GM20000 (cell line): ENCODE data around the gene JAKMIP2.
"Not testable (repeated sequence)": the region's sequence is repeated elsewhere in the genome, so short reads cannot be mapped to it uniquely, and the experiment has no call there.

Experiments
- DNase-seq: peaks from one replicate; pipeline ENCODE4 v3.0.0; 2012; ENCODE audit warnings: low spot score
- TF ChIP-seq, protein P1 (sequence below): IDR thresholded peaks from 2 replicates; pipeline ENCODE4 v1.5.1; 2012; ENCODE audit warnings: mild to moderate bottlenecking, control low read depth; ENCODE audit errors: extremely low read depth, missing control alignments

JAKMIP2 gene

DNA sequence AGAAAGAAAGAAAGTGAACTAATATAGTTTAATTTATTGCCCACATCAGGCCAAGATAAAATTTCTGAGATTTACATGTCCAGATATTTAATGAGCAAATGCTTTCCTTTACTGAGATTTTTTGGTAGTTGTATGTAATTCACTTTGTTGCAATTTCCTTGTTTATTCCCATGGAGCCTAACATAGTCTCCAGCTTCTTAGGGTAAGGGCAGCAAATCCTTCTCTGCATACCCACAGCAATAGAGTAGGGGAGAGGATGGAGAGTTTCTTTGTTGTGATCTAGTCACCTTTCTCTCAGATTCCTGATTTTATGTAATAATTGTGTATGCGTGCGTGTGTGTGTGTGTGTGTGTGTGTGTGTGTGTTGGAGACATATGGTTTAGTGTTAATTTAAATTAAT lies 221.1 kb downstream of the JAKMIP2 start:
- no peak for DNase-seq
- TF ChIP-seq, protein P1, sequence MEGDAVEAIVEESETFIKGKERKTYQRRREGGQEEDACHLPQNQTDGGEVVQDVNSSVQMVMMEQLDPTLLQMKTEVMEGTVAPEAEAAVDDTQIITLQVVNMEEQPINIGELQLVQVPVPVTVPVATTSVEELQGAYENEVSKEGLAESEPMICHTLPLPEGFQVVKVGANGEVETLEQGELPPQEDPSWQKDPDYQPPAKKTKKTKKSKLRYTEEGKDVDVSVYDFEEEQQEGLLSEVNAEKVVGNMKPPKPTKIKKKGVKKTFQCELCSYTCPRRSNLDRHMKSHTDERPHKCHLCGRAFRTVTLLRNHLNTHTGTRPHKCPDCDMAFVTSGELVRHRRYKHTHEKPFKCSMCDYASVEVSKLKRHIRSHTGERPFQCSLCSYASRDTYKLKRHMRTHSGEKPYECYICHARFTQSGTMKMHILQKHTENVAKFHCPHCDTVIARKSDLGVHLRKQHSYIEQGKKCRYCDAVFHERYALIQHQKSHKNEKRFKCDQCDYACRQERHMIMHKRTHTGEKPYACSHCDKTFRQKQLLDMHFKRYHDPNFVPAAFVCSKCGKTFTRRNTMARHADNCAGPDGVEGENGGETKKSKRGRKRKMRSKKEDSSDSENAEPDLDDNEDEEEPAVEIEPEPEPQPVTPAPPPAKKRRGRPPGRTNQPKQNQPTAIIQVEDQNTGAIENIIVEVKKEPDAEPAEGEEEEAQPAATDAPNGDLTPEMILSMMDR, result no peak

DNA sequence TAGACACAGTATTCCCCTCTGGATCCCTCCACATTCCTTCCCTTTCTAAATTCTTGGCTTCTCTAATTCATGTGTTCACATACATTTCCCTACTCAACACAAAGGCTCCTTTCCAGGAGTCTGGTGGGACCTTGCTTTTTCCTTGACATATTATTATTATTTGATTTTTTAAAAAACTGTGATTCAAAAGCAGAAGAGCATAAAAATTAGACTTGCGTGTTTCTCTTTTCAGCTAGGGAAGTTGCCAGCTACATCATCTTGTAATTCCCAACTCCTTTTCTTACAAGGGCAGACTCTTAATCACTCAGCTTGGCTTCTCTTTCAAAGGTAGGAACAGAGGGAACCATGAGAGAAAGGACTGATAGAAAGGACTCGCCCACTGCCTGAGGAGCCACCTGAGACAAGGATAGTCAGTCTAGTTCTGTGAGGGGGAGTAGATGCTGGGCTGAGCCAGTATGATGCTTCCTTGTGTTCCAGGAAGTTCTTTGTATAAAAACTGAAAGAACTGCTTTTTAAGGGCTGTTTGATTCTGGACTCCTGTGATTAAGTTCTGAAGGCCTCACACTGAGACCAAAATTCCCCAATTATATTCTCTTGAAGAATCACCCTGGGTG lies 221.7 kb downstream of the JAKMIP2 start:
- TF ChIP-seq, protein P1, result no peak
- no peak for DNase-seq

DNA sequence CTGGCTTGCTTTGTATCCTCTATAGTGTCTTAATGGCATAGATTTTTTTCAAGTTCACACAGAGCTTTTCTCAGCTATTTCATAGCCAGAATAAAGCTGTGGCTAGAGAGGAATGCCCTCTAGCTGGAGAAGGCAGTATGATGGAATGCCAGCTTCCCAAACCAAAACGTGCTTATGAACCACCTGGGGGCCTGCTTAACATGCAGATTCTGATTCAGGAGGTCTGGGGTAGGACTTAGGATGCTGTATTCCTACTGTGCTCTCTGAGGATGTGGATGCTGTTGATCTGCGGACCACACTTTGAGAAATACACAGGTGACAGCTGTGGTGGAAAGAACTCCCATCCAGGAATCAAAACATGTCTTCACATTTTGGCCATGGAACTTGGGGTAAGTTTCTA lies 222.8 kb downstream of the JAKMIP2 start:
- TF ChIP-seq, protein P1, result no peak
- DNase-seq, result no peak

DNA sequence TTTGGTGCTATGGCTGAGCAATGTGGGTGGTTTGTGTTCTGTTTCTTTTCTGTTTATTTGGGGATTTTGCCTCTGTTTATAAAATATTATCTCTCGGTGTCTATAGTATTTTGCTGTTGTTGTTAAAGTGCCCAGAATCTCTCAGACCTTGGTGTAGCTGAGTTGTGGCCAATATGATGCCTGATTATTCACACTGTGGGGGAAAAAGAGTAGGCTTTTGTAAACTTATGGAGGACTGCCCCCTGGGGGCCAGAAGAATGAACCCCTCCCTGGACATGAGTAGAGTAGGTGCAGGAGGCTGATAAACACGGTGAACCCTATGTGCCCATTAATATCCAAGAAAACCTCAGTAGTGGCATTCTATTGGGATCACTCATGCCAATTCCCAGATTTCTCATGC lies 223.7 kb downstream of the JAKMIP2 start:
- peak; percentile 9 for DNase-seq
- TF ChIP-seq, protein P1, result no peak

DNA sequence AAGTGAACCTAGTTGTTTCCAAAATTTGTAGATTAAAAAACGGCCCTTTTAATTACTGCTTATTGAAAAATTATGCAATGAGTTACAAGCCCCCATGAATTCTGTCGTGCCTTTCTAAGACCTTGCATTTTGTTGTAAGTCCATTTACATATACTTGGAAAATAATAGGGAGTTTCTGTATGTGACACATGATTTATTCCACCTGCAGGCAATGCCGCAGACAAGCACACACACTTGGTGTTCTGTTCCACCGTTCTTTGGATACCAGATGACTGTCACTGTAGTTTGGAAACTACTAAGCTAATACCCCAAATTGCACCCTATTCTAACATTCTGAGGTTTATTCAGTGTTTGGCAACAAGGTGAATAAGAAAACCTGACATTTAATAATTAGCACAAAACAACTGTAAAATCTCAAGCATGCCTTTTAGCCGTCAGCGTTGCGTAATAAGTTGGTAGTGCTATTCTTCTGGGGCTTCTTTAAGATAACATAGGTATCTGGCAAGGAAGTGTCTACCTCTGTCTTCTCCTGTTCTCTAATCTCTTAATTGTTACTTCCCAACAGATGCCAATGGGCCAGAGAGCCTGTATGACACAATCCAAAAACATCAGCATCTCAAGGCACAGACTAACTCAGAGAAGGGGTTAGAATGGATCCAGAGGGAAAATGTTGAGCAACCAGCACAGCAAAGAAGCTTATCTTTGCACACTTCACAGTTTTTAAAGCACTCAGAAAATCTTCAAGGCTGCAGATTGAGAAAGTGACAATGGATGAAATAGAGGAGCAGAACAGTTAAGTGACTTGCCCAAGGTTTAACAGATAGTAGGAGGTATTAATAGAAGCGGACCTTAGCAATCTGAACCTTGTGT lies 224.4 kb downstream of the JAKMIP2 start:
- no peak for DNase-seq
- TF ChIP-seq, protein P1, result no peak

DNA sequence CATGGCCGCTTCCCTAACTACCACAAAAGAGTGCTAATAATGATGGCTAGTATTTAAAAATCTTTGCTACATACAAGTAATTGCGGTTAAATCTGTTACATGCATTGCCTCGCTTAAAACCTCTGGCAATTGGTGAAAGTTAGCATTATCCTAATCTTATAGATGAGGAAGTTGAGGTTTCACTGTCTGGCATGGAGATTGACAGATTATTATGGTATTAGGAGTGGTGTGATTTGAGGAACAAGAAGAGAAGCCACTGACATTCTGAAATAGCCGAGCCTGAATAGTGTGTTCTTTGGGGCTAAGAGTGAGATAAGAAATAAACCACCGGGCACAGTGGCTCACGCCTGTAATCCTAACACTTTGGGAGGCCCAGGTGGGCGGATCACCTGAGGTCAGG lies 227.4 kb downstream of the JAKMIP2 start:
- TF ChIP-seq, protein P1, result no peak
- no peak for DNase-seq

DNA sequence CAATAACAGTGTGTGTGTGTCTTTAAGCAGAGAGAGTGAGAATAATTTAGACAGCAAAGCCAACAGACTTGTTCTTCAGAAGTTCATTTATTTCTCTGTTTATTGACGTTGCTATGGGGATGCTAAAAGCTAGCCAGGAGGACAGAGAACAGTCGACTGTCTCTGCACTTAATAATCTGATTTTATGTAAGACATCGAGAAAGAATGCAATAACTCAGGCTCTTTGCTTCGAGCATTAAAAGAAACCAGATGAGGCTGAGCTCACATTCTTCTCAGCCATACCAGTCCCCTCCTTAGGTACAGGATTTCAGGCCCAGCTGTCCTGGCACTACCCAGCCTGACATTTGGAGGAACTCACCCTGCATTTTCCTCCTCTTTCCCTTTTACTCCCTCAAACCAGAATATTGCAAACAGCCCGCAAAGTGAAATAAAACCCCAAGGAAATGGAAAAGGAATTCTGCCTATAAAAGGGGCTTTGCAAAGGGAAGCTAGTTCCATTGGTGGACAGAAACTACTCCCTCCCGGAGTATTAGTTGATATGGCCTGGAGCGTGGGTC lies 228.2 kb downstream of the JAKMIP2 start:
- no peak for DNase-seq
- TF ChIP-seq, protein P1, result no peak

DNA sequence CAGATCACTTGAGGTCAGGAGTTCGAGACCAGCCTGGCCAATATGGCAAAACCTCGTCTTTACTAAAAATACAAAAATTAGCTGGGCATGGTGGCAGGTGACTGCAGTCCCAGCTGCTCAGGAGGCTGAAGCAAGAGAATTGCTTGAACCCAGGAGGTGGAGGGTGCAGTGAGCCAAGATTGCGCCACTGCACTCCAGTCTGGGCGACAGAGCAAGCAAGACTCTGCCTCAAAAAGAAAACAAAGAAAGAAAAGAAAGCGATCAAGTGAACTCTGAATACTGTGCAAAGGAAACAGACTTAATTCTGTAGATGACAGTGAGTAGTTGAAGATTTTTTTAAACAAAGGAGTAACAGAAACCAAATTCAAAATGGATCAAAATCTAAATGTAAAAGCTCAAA lies 228.7 kb downstream of the JAKMIP2 start:
- DNase-seq, result not testable (repeated sequence)
